SK-N-SH treated with all-trans-retinoic acid at 6 μM for 48 hours (cell line): ENCODE results near the gene MAP3K7CL.

Experiments used
- ATAC-seq: fragments of 200-7000 bp; cut with Tn5 transposase; 3 replicates; pipeline ENCODE4 v1.9.1; 2020; ENCODE audit warnings: mild to moderate bottlenecking, moderate library complexity
- BACH2 ChIP-seq: fragments of 250-450 bp; sonication (Bioruptor Pico); IDR thresholded peaks from 2 replicates; pipeline ENCODE4 v1.9.0; 2021; ENCODE audit warnings: mild to moderate bottlenecking, borderline replicate concordance
- CREB5 ChIP-seq: fragments of 250-450 bp; sonication (Bioruptor Pico); IDR thresholded peaks from 2 replicates; pipeline ENCODE4 v1.5.1; 2020; ENCODE audit warnings: low read depth, mild to moderate bottlenecking, moderate library complexity
- CSRNP3 ChIP-seq: fragments of 250-450 bp; sonication (Bioruptor Pico); IDR thresholded peaks from 2 replicates; pipeline ENCODE4 v1.5.1; 2021; ENCODE audit warnings: mild to moderate bottlenecking, moderate library complexity
- ESRRG ChIP-seq: fragments of 250-450 bp; sonication (Bioruptor Pico); IDR thresholded peaks from 2 replicates; pipeline ENCODE4 v1.6.1; 2021; ENCODE audit warnings: mild to moderate bottlenecking
- GLIS3 ChIP-seq: fragments of 250-450 bp; sonication (Bioruptor Pico); IDR thresholded peaks from 2 replicates; pipeline ENCODE4 v1.5.0; 2020; ENCODE audit warnings: mild to moderate bottlenecking, moderate library complexity
- ISL1 ChIP-seq: fragments of 250-450 bp; sonication (Bioruptor Pico); IDR thresholded peaks from 2 replicates; pipeline ENCODE4 v2.1.2; 2022; ENCODE audit warnings: mild to moderate bottlenecking, moderate library complexity
- OSR1 ChIP-seq: fragments of 250-450 bp; sonication (Bioruptor Pico); IDR thresholded peaks from 2 replicates; pipeline ENCODE4 v1.8.0; 2022; ENCODE audit warnings: moderate library complexity, mild to moderate bottlenecking, inconsistent platforms
- PATZ1 ChIP-seq: fragments of 250-450 bp; sonication (Bioruptor Pico); IDR thresholded peaks from 2 replicates; pipeline ENCODE4 v1.8.0; 2020; ENCODE audit warnings: mild to moderate bottlenecking, moderate library complexity, borderline replicate concordance
- PPARA ChIP-seq: fragments of 250-450 bp; sonication (Bioruptor Pico); IDR thresholded peaks from 2 replicates; pipeline ENCODE4 v1.5.0; 2020; ENCODE audit warnings: mild to moderate bottlenecking, borderline replicate concordance
- RARB ChIP-seq: fragments of 250-450 bp; sonication (Bioruptor Pico); IDR thresholded peaks from 2 replicates; pipeline ENCODE4 v1.8.0; 2021; ENCODE audit warnings: mild to moderate bottlenecking, moderate library complexity
- TOX ChIP-seq: fragments of 250-450 bp; sonication (Bioruptor Pico); IDR thresholded peaks from 2 replicates; pipeline ENCODE4 v1.8.0; 2021; ENCODE audit warnings: mild to moderate bottlenecking, moderate library complexity, borderline replicate concordance
- TSHZ2 ChIP-seq: fragments of 250-450 bp; sonication (Bioruptor Pico); IDR thresholded peaks from 2 replicates; pipeline ENCODE4 v1.5.0; 2020; ENCODE audit warnings: mild to moderate bottlenecking, moderate library complexity
- ZFP3 ChIP-seq: fragments of 250-450 bp; sonication (Bioruptor Pico); IDR thresholded peaks from 2 replicates; pipeline ENCODE4 v1.5.0; 2020; ENCODE audit warnings: mild to moderate bottlenecking, moderate library complexity
- ZFP30 ChIP-seq: fragments of 450-650 bp; formaldehyde crosslinking; IDR thresholded peaks from 2 replicates; pipeline ENCODE4 v1.5.0; 2022; ENCODE audit warnings: mild to moderate bottlenecking, moderate library complexity

MAP3K7CL gene

GRCh38 chr21:29219165-29219770 lies 88.8 kb downstream of the MAP3K7CL start:
- TF ChIP-seq ZFP3 (CRISPR knock-in tag) (no peak), TOX (CRISPR knock-in tag) (no peak)
- ATAC-seq = peak; percentile 40; the same call in 1 of the 3 replicates

- TF ChIP-seq GLIS3 (CRISPR knock-in tag) = no peak
- no peak for ATAC-seq
Observed at GRCh38 chr21:29221253-29221744, 90.9 kb downstream of the MAP3K7CL start.

- ATAC-seq = no peak
- TF ChIP-seq ISL1 (CRISPR knock-in tag) (no peak), OSR1 (CRISPR knock-in tag) (no peak), CREB5 (CRISPR knock-in tag) (no peak), RARB (CRISPR knock-in tag) (no peak), TSHZ2 (CRISPR knock-in tag) (no peak), PPARA (no peak), TOX (CRISPR knock-in tag) (no peak), GLIS3 (CRISPR knock-in tag) (no peak), ESRRG (CRISPR knock-in tag) (no peak), PATZ1 (no peak), BACH2 (CRISPR knock-in tag) (no peak), CSRNP3 (no peak), ZFP30 (CRISPR knock-in tag) (no peak)
Observed at GRCh38 chr21:29224006-29224405, 93.6 kb downstream of the MAP3K7CL start.
